Astrocyte (in vitro differentiated cells and primary cell): Measurements from ENCODE around the gene LSM5. TPM values are rescaled to one million over a fixed set of nuclear protein-coding genes. Genes with fewer than 3 reads are reported as not detected.

ENCODE experiments used
- DNase-seq: peaks from one replicate; pipeline ENCODE4 v3.0.0-alpha.2; 2010; ENCODE audit warnings: low read depth
- FAIRE-seq: peaks from 2 replicates; lab custom pipeline; 2011; peaks lifted over from hg19 to GRCh38; lab: Jason Lieb, UNC
- H2AFZ ChIP-seq: 2 replicates; pipeline ENCODE4 v1.6.0; 2012; ENCODE audit warnings: low read depth, low read length, inconsistent platforms
- H3K27ac ChIP-seq: 2 replicates; pipeline ENCODE4 v1.5.1; 2011; ENCODE audit warnings: low read depth, low read length, inconsistent platforms
- H3K27me3 ChIP-seq: 2 replicates; pipeline ENCODE4 v1.6.0; 2011; ENCODE audit warnings: low read length, inconsistent platforms; ENCODE audit not compliant: insufficient read depth
- H3K36me3 ChIP-seq: 2 replicates; pipeline ENCODE4 v1.5.1; 2011; ENCODE audit warnings: low read length, inconsistent platforms; ENCODE audit not compliant: insufficient read depth
- H3K4me1 ChIP-seq: 2 replicates; pipeline ENCODE4 v1.5.1; 2011; ENCODE audit warnings: low read length, inconsistent platforms; ENCODE audit not compliant: insufficient read depth
- H3K4me2 ChIP-seq: 2 replicates; pipeline ENCODE4 v1.6.0; 2012; ENCODE audit warnings: low read length, inconsistent platforms
- H3K4me3 ChIP-seq: 2 replicates; pipeline ENCODE4 v1.5.1; 2011; ENCODE audit warnings: low read depth, mild to moderate bottlenecking, low read length, inconsistent platforms; ENCODE audit not compliant: insufficient read depth
- H3K79me2 ChIP-seq: 2 replicates; pipeline ENCODE4 v1.6.0; 2012; ENCODE audit warnings: mild to moderate bottlenecking, low read length, inconsistent platforms; ENCODE audit not compliant: insufficient read depth
- H3K9ac ChIP-seq: 2 replicates; pipeline ENCODE4 v1.6.0; 2012; ENCODE audit warnings: mild to moderate bottlenecking, low read length, inconsistent platforms
- H3K9me3 ChIP-seq: 2 replicates; pipeline ENCODE4 v1.5.1; 2012; ENCODE audit warnings: low read depth, mild to moderate bottlenecking, low read length, inconsistent platforms; ENCODE audit not compliant: insufficient read depth
- H4K20me1 ChIP-seq: 2 replicates; pipeline ENCODE4 v1.6.0; 2012; ENCODE audit warnings: low read length, inconsistent platforms; ENCODE audit not compliant: insufficient read depth
- H3K27ac Mint-ChIP-seq: one replicate; pipeline ENCODE4 v1.8.0; 2021; ENCODE audit warnings: mild to moderate bottlenecking, mixed read lengths; ENCODE audit not compliant: unreplicated experiment
- H3K27me3 Mint-ChIP-seq: one replicate; pipeline ENCODE4 v1.8.0; 2021; ENCODE audit warnings: low read depth, mixed read lengths; ENCODE audit not compliant: unreplicated experiment
- H3K36me3 Mint-ChIP-seq: one replicate; pipeline ENCODE4 v1.8.0; 2021; ENCODE audit warnings: low read depth, mixed read lengths; ENCODE audit not compliant: unreplicated experiment
- H3K4me1 Mint-ChIP-seq: one replicate; pipeline ENCODE4 v1.8.0; 2021; ENCODE audit warnings: low read depth, mixed read lengths; ENCODE audit not compliant: unreplicated experiment
- H3K4me3 Mint-ChIP-seq: one replicate; pipeline ENCODE4 v1.8.0; 2021; ENCODE audit warnings: mild to moderate bottlenecking, moderate library complexity, mixed read lengths; ENCODE audit not compliant: unreplicated experiment
- H3K9me3 Mint-ChIP-seq: one replicate; pipeline ENCODE4 v1.8.0; 2021; ENCODE audit warnings: mild to moderate bottlenecking, mixed read lengths; ENCODE audit not compliant: unreplicated experiment
- CTCF ChIP-seq: IDR thresholded peaks from 2 replicates; pipeline ENCODE4 v1.5.1; 2011; ENCODE audit warnings: low read depth, mild to moderate bottlenecking, inconsistent platforms, low read length, moderate library complexity; ENCODE audit not compliant: insufficient read depth
- EZH2 ChIP-seq: IDR thresholded peaks from 2 replicates; pipeline ENCODE4 v1.6.1; 2012; ENCODE audit warnings: mild to moderate bottlenecking, low read length, inconsistent platforms; ENCODE audit not compliant: insufficient read depth
- total RNA-seq: library from RNA; stranded (reverse); gene quantifications from 2 replicates; pipeline ENCODE4 v1.2.1, GENCODE V29; 2021

Gene LSM5
- total RNA-seq, 1 donor from 2014 or later: 36.2 TPM

DNA sequence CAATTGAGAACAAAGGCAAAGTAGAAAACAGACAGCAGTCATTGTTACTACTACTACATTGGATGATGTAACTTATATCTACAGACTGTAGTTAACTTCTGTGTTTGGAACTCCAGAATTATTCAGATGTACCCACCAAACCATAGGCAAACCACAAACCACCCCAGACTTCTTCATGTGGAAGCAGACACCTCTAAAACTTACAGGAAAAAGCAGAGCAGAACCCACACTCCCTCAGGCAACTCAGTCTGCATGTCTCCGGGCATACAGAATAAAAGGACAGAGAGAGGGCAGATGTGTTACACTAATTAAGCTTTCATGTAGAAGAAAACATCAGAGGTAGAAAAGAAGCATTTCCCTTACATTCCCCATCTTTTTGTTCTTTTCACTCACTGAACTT is 9.0 kb downstream of the LSM5 start:
- H3K9me3 ChIP-seq: no peaks in the 10 kb centered on the region
- no peak overlapping the region for H3K4me2 ChIP-seq
- Mint-ChIP-seq H3K4me1 (peaks cover 8% of the 10 kb centered on the region), H3K27ac (no peak overlapping the region), H3K36me3 (no peaks in the 10 kb centered on the region), H3K4me3 (no peak overlapping the region), H3K9me3 (no peaks in the 10 kb centered on the region), H3K27me3 (peaks cover 4% of the 10 kb centered on the region)
- no peaks in the 10 kb centered on the region for H4K20me1 ChIP-seq
- FAIRE-seq: no peak
- peaks cover 2% of the 10 kb centered on the region for H3K27me3 ChIP-seq
- no peak for DNase-seq
- H3K36me3 ChIP-seq: no peaks in the 10 kb centered on the region
- H3K9ac ChIP-seq: no peak overlapping the region
- no peak overlapping the region for H2AFZ ChIP-seq
- TF ChIP-seq EZH2 (no peak), CTCF (no peak)
- no peaks in the 10 kb centered on the region for H3K4me1 ChIP-seq
- no peak overlapping the region for H3K4me3 ChIP-seq
- no peak overlapping the region for H3K27ac ChIP-seq
- H3K79me2 ChIP-seq: no peaks in the 10 kb centered on the region

- no peak overlapping the region for H3K27ac Mint-ChIP-seq
- no peak overlapping the region for H3K4me3 ChIP-seq
- H3K27me3 Mint-ChIP-seq: peaks cover 4% of the 10 kb centered on the region
- no peaks in the 10 kb centered on the region for H3K79me2 ChIP-seq
- FAIRE-seq (no peak), DNase-seq (no peak)
- H3K9me3 ChIP-seq: no peaks in the 10 kb centered on the region
- TF ChIP-seq EZH2: no peak
- TF ChIP-seq CTCF: peak; percentile 87
- no peaks in the 10 kb centered on the region for H4K20me1 ChIP-seq
- peaks cover 2% of the 10 kb centered on the region for H3K27me3 ChIP-seq
- H3K4me3 Mint-ChIP-seq: no peak overlapping the region
- H2AFZ ChIP-seq: no peak overlapping the region
- no peaks in the 10 kb centered on the region for H3K9me3 Mint-ChIP-seq
- H3K36me3 ChIP-seq: no peaks in the 10 kb centered on the region
- peaks cover 14% of the 10 kb centered on the region for H3K4me1 Mint-ChIP-seq
- H3K4me2 ChIP-seq: no peak overlapping the region
- no peak overlapping the region for H3K9ac ChIP-seq
- H3K27ac ChIP-seq: no peak overlapping the region
- H3K4me1 ChIP-seq: no peaks in the 10 kb centered on the region
- no peaks in the 10 kb centered on the region for H3K36me3 Mint-ChIP-seq
These were observed 10.5 kb downstream of the LSM5 start for GRCh38 chr7:32479574-32480200.

DNA sequence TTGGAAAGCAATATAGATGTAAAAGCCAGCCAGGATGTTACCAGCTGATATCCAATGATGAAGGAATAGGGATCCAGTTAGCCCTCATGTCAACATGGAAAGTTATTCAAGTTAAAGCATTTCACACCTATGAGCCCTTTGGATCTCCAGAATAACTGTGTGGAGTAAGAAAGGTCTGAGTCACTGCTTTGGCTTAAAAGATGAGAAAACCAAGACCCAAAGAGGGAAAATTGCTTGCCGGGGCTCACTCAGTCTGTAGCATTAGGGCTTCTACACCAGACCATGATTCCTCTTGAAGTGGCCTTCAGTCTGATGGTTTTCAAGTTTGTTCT is 12.6 kb downstream of the LSM5 start:
- no peak overlapping the region for H3K4me3 Mint-ChIP-seq
- no peaks in the 10 kb centered on the region for H3K36me3 Mint-ChIP-seq
- Histone ChIP-seq H3K9ac (no peak overlapping the region), H2AFZ (no peak overlapping the region), H3K9me3 (no peaks in the 10 kb centered on the region), H4K20me1 (no peaks in the 10 kb centered on the region), H3K36me3 (no peaks in the 10 kb centered on the region), H3K4me2 (no peak overlapping the region), H3K79me2 (no peaks in the 10 kb centered on the region), H3K27me3 (peaks cover 2% of the 10 kb centered on the region), H3K4me3 (no peak overlapping the region), H3K4me1 (no peaks in the 10 kb centered on the region), H3K27ac (no peak overlapping the region)
- peaks cover 17% of the 10 kb centered on the region for H3K4me1 Mint-ChIP-seq
- H3K9me3 Mint-ChIP-seq: no peaks in the 10 kb centered on the region
- H3K27me3 Mint-ChIP-seq: peaks cover 4% of the 10 kb centered on the region
- FAIRE-seq: no peak
- no peak for TF ChIP-seq CTCF
- no peak for TF ChIP-seq EZH2
- no peak overlapping the region for H3K27ac Mint-ChIP-seq
- DNase-seq: no peak
